Measurements from ENCODE around the gene OR2T12. TPM values are rescaled to one million over a fixed set of nuclear protein-coding genes. Genes with fewer than 3 reads are reported as not detected.

OR2T12 gene
- total and polyA plus RNA-seq, 2 experiments from 2014 or later: not detected

GRCh38 chr1:248343451-248343850, 40.2 kb upstream of the OR2T12 start (continued):
- TF ChIP-seq ZNF331 (CRISPR knock-in tag; IDR thresholded peaks at IDR 0.05; ENCODE audit: low read depth) (no peak), POLR2AphosphoS5 (IDR thresholded peaks at IDR 0.05; ENCODE audit: low read depth) (no peak)

DNA sequence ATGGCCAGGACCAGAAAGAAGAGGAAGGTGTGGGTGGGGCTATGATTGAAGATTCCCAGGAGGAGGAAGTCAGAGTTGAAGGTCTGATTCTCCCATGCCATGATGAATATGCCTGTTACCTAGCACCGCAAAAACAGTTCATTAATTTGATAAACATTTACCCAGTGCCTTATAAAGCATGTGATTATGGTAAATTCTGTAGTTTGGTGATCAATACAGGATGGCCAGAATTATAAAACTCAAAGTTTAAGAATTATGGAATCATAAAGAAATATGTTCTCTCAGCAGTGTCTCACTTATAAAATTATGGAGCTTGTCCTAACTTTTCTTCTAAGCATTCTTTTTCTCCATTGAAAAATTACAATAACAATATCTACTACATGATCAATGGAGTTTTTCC, 21.2 kb upstream of the OR2T12 start, which contains the start of gene OR2M7:
TSS of gene OR2M7 (minus strand) at position 101 of the 400 bp plus-strand sequence. CDS start at position 101, 0 bp downstream.
- Mint-ChIP-seq H3K4me1 (no peaks in the 10 kb centered on the region), H3K36me3 (ENCODE audit: low read depth) (peaks cover 21% of the 10 kb centered on the region), H3K27ac (no peak within 1 kb of the TSS), H3K9me3 (peaks cover 92% of the 10 kb centered on the region), H3K27me3 (ENCODE audit: insufficient read depth, low read depth, poor library complexity) (peaks cover 2% of the 10 kb centered on the region), H3K4me3 (no peak within 1 kb of the TSS)
- Histone ChIP-seq H3K4me3 (no peak within 1 kb of the TSS), H3K79me2 (replicated peaks; ENCODE audit: insufficient read depth) (no peaks in the 10 kb centered on the region), H3K27ac (ENCODE audit: low read depth) (no peak within 1 kb of the TSS), H2AFZ (no peak within 1 kb of the TSS), H4K20me1 (replicated peaks; ENCODE audit: insufficient read depth) (no peaks in the 10 kb centered on the region), H3K36me3 (ENCODE audit: insufficient read depth) (no peaks in the 10 kb centered on the region; the same call in 1 of the 2 replicates), H3K9me2 (ENCODE audit: insufficient read depth) (no peaks in the 10 kb centered on the region), H3K27me3 (ENCODE audit: insufficient read depth) (no peaks in the 10 kb centered on the region), H3F3A (replicated peaks; ENCODE audit: low read depth) (no peaks in the 10 kb centered on the region), H3K4me1 (ENCODE audit: insufficient read depth) (no peaks in the 10 kb centered on the region), H3K4me2 (no peak within 1 kb of the TSS)
- ATAC-seq (no peak), DNase-seq (ENCODE audit: low spot score) (no peak)
- TF ChIP-seq EZH2 (IDR thresholded peaks at IDR 0.05; ENCODE audit: low read depth, unreplicated experiment) (no peak), JUNB (IDR thresholded peaks at IDR 0.05; ENCODE audit: unreplicated experiment) (no peak), POLR2AphosphoS5 (IDR thresholded peaks at IDR 0.05; ENCODE audit: low read depth) (no peak), ZNF462 (CRISPR knock-in tag; IDR thresholded peaks at IDR 0.05) (no peak), EZH2phosphoT487 (IDR thresholded peaks at IDR 0.05; ENCODE audit: unreplicated experiment) (no peak), ZNF331 (CRISPR knock-in tag; IDR thresholded peaks at IDR 0.05; ENCODE audit: low read depth) (no peak), STAT1 (IDR thresholded peaks at IDR 0.05; ENCODE audit: unreplicated experiment) (no peak), CREB1 (CRISPR knock-in tag; IDR thresholded peaks at IDR 0.05; ENCODE audit: low read depth) (no peak), REST (IDR thresholded peaks at IDR 0.05; ENCODE audit: unreplicated experiment) (no peak), ZNF114 (CRISPR knock-in tag; IDR thresholded peaks at IDR 0.05) (no peak), NANOG (IDR thresholded peaks at IDR 0.05; ENCODE audit: borderline replicate concordance) (no peak)
- TF ChIP-seq, protein P1, sequence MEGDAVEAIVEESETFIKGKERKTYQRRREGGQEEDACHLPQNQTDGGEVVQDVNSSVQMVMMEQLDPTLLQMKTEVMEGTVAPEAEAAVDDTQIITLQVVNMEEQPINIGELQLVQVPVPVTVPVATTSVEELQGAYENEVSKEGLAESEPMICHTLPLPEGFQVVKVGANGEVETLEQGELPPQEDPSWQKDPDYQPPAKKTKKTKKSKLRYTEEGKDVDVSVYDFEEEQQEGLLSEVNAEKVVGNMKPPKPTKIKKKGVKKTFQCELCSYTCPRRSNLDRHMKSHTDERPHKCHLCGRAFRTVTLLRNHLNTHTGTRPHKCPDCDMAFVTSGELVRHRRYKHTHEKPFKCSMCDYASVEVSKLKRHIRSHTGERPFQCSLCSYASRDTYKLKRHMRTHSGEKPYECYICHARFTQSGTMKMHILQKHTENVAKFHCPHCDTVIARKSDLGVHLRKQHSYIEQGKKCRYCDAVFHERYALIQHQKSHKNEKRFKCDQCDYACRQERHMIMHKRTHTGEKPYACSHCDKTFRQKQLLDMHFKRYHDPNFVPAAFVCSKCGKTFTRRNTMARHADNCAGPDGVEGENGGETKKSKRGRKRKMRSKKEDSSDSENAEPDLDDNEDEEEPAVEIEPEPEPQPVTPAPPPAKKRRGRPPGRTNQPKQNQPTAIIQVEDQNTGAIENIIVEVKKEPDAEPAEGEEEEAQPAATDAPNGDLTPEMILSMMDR (conservative IDR thresholded peaks at IDR 0.05; ENCODE audit: low read depth in 2 of 2): no peak
- TF ChIP-seq, protein P2, sequence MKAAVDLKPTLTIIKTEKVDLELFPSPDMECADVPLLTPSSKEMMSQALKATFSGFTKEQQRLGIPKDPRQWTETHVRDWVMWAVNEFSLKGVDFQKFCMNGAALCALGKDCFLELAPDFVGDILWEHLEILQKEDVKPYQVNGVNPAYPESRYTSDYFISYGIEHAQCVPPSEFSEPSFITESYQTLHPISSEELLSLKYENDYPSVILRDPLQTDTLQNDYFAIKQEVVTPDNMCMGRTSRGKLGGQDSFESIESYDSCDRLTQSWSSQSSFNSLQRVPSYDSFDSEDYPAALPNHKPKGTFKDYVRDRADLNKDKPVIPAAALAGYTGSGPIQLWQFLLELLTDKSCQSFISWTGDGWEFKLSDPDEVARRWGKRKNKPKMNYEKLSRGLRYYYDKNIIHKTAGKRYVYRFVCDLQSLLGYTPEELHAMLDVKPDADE (IDR thresholded peaks at IDR 0.05): no peak

All from GM23338 (cell line).